HTR-8/SVneo (cell line): ENCODE data around the gene DSCAML1.

Experiments
- DNase-seq: peaks from one replicate; pipeline ENCODE4 v3.0.0; 2011; ENCODE audit warnings: low spot score, mixed read lengths; ENCODE audit not compliant: insufficient read length
- FAIRE-seq: peaks from 2 replicates; lab custom pipeline; 2011; peaks lifted over from hg19 to GRCh38; lab: Jason Lieb, UNC

The DSCAML1 gene

GRCh38 chr11:117676501-117676900 is 120.5 kb downstream of the DSCAML1 start:
- no peak for FAIRE-seq

GRCh38 chr11:117673602-117674001 is 123.4 kb downstream of the DSCAML1 start:
- no peak for DNase-seq
- no peak for FAIRE-seq

More at GRCh38 chr11:117676501-117676900, 120.5 kb downstream of the DSCAML1 start:
- no peak for DNase-seq

GRCh38 chr11:117671370-117671769 is 125.6 kb downstream of the DSCAML1 start:
- no peak for DNase-seq
- no peak for FAIRE-seq

- FAIRE-seq = no peak
- DNase-seq = no peak
These were observed 126.1 kb downstream of the DSCAML1 start for GRCh38 chr11:117670924-117671323.

GRCh38 chr11:117670443-117670842 is 126.6 kb downstream of the DSCAML1 start:
- FAIRE-seq = no peak
- no peak for DNase-seq

GRCh38 chr11:117669616-117670015 is 127.4 kb downstream of the DSCAML1 start:
- DNase-seq (no peak), FAIRE-seq (no peak)

- DNase-seq = no peak
- no peak for FAIRE-seq
These were observed 128.0 kb downstream of the DSCAML1 start for GRCh38 chr11:117669062-117669461.

GRCh38 chr11:117668321-117668751 is 128.7 kb downstream of the DSCAML1 start:
- FAIRE-seq (no peak), DNase-seq (no peak)

GRCh38 chr11:117664897-117665296 is 132.1 kb downstream of the DSCAML1 start:
- DNase-seq = no peak
- no peak for FAIRE-seq

GRCh38 chr11:117663821-117664220 is 133.2 kb downstream of the DSCAML1 start:
- no peak for FAIRE-seq
- DNase-seq = no peak

GRCh38 chr11:117663414-117663813 is 133.6 kb downstream of the DSCAML1 start:
- FAIRE-seq = no peak
- no peak for DNase-seq

GRCh38 chr11:117662671-117663269 is 134.2 kb downstream of the DSCAML1 start:
- FAIRE-seq (no peak), DNase-seq (no peak)

GRCh38 chr11:117662255-117662654 is 134.8 kb downstream of the DSCAML1 start:
- FAIRE-seq (no peak), DNase-seq (no peak)

GRCh38 chr11:117658809-117659208 is 138.2 kb downstream of the DSCAML1 start:
- no peak for FAIRE-seq
- no peak for DNase-seq

- no peak for DNase-seq
- FAIRE-seq = no peak
These were observed 139.2 kb downstream of the DSCAML1 start for GRCh38 chr11:117657794-117658193.

- DNase-seq (no peak), FAIRE-seq (no peak)
These were observed 142.4 kb downstream of the DSCAML1 start for GRCh38 chr11:117654281-117655255.

- no peak for FAIRE-seq
- no peak for DNase-seq
These were observed 144.5 kb downstream of the DSCAML1 start for GRCh38 chr11:117652521-117652920.

- no peak for DNase-seq
- no peak for FAIRE-seq
These were observed 147.5 kb downstream of the DSCAML1 start for GRCh38 chr11:117649296-117650055.

GRCh38 chr11:117647872-117648271 is 149.1 kb downstream of the DSCAML1 start:
- FAIRE-seq (no peak), DNase-seq (no peak)

GRCh38 chr11:117647207-117647606 is 149.8 kb downstream of the DSCAML1 start:
- no peak for FAIRE-seq
- DNase-seq = no peak

GRCh38 chr11:117646411-117646810 is 150.6 kb downstream of the DSCAML1 start:
- DNase-seq = no peak
- FAIRE-seq = no peak
